CD14-positive monocyte (primary cell): ENCODE measurements around the gene SUPT4H1. TPM values are rescaled to one million over a fixed set of nuclear protein-coding genes. Genes with fewer than 3 reads are reported as not detected.

Experiments used
- DNase-seq, 3 donors: peaks; one replicate each; pipeline ENCODE4 v3.0.0-alpha.2; 2011 to 2022
- H2AFZ ChIP-seq: 2 replicates; pipeline ENCODE4 v1.6.0; 2012; ENCODE audit warnings: mild to moderate bottlenecking, low read depth, low read length, inconsistent platforms; ENCODE audit not compliant: insufficient read depth, poor library complexity, severe bottlenecking
- H3K27ac ChIP-seq, 2 donors: 1 replicate in 1 of 2; 2 replicates in 1 of 2; pipeline ENCODE4 v1.5.1; 2012 to 2013; ENCODE audit warnings: low read length in 2 of 2, control low read depth in 1 of 2, inconsistent platforms in 1 of 2, low read depth in 1 of 2, mild to moderate bottlenecking in 1 of 2
- H3K27me3 ChIP-seq, 2 donors: one replicate each; pipeline versions ENCODE4 v1.6.0 to v1.6.1; 2011 to 2013; ENCODE audit warnings: low read length in 2 of 2; ENCODE audit not compliant: control insufficient read depth in 2 of 2, insufficient read depth in 2 of 2
- H3K36me3 ChIP-seq, 2 donors: replicated peaks in 1 of 2; 1 replicate in 1 of 2; 2 replicates in 1 of 2; pipeline versions ENCODE4 v1.5.1 to v1.6.1; 2012 to 2013; ENCODE audit warnings: low read length in 2 of 2, control low read depth in 1 of 2, inconsistent platforms in 1 of 2, mild to moderate bottlenecking in 1 of 2; ENCODE audit not compliant: insufficient read depth in 2 of 2, control insufficient read depth in 1 of 2
- H3K4me1 ChIP-seq, 2 donors: 1 replicate in 1 of 2; 2 replicates in 1 of 2; pipeline versions ENCODE4 v1.5.1 to v1.6.1; 2012 to 2013; ENCODE audit warnings: low read length in 2 of 2, control low read depth in 1 of 2, inconsistent platforms in 1 of 2, mild to moderate bottlenecking in 1 of 2, moderate library complexity in 1 of 2; ENCODE audit not compliant: insufficient read depth in 2 of 2, control insufficient read depth in 1 of 2
- H3K4me2 ChIP-seq: replicated peaks from 2 replicates; pipeline ENCODE3; 2012; ENCODE audit warnings: low read length, moderate library complexity, mild to moderate bottlenecking; ENCODE audit not compliant: poor library complexity, severe bottlenecking; ENCODE audit errors: extremely low read depth
- H3K4me3 ChIP-seq, 3 experiments: fragments of 200-600 bp in 1 of 3; sonication (generic) in 1 of 3; replicated peaks in 1 of 3; 1 replicate in 2 of 3; 2 replicates in 1 of 3; pipeline ENCODE4 v1.5.1; 2011 to 2013; ENCODE audit warnings: low read length in 3 of 3, mild to moderate bottlenecking in 3 of 3, control low read depth in 2 of 3, low read depth in 2 of 3, inconsistent platforms in 1 of 3, moderate library complexity in 1 of 3
- H3K79me2 ChIP-seq: 2 replicates; pipeline ENCODE4 v1.6.0; 2012; ENCODE audit warnings: mild to moderate bottlenecking, control low read depth, inconsistent platforms, low read length, moderate library complexity; ENCODE audit not compliant: insufficient read depth
- H3K9ac ChIP-seq: 2 replicates; pipeline ENCODE4 v1.6.0; 2017; ENCODE audit warnings: low read length, mild to moderate bottlenecking; ENCODE audit not compliant: insufficient read depth, poor library complexity, severe bottlenecking
- H3K9me3 ChIP-seq, 2 donors: replicated peaks in 1 of 2; 1 replicate in 1 of 2; 2 replicates in 1 of 2; pipeline versions ENCODE4 v1.5.1 to v1.6.1; 2012 to 2013; ENCODE audit warnings: low read length in 2 of 2, control low read depth in 1 of 2; ENCODE audit not compliant: control insufficient read depth in 1 of 2, insufficient read depth in 1 of 2
- H4K20me1 ChIP-seq: 2 replicates; pipeline ENCODE4 v1.6.0; 2012; ENCODE audit warnings: mild to moderate bottlenecking, low read length, control low read depth, moderate library complexity; ENCODE audit not compliant: insufficient read depth
- H3K27ac Mint-ChIP-seq, 7 donors: one replicate each; pipeline ENCODE4 v1.8.0; 2020; ENCODE audit warnings: mild to moderate bottlenecking in 7 of 7, mixed read lengths in 7 of 7, moderate library complexity in 6 of 7, inconsistent platforms in 2 of 7
- H3K27me3 Mint-ChIP-seq, 3 donors: one replicate each; pipeline ENCODE4 v1.8.0; 2021 to 2022; ENCODE audit warnings: low read depth in 3 of 3, mild to moderate bottlenecking in 3 of 3, mixed read lengths in 3 of 3, moderate library complexity in 3 of 3, inconsistent platforms in 1 of 3
- H3K36me3 Mint-ChIP-seq, 2 donors: one replicate each; pipeline ENCODE4 v1.8.0; 2020; ENCODE audit warnings: mixed read lengths in 2 of 2, inconsistent platforms in 1 of 2, mild to moderate bottlenecking in 1 of 2
- H3K4me1 Mint-ChIP-seq: one replicate; pipeline ENCODE4 v1.8.0; 2020; ENCODE audit warnings: mild to moderate bottlenecking, mixed read lengths
- H3K4me3 Mint-ChIP-seq, 2 donors: one replicate each; pipeline ENCODE4 v1.8.0; 2020; ENCODE audit warnings: mild to moderate bottlenecking in 2 of 2, mixed read lengths in 2 of 2, moderate library complexity in 1 of 2
- H3K9me3 Mint-ChIP-seq, 7 donors: one replicate each; pipeline ENCODE4 v1.8.0; 2020 to 2022; ENCODE audit warnings: mixed read lengths in 7 of 7, mild to moderate bottlenecking in 6 of 7, moderate library complexity in 6 of 7, inconsistent platforms in 2 of 7
- WGBS: methylation state at CpG from one replicate; pipeline ENCODE4 v1.1.5; 2013; ENCODE audit warnings: missing lambda C conversion rate; ENCODE audit not compliant: insufficient coverage; 5-methylcytosine and 5-hydroxymethylcytosine counted together
- intact Hi-C, 2 donors: fragments of 100-400 bp; cut with micrococcal nuclease; formaldehyde crosslinking; loops; one replicate each; pipeline versions ENCODE4 v1.15.0 to v1.15.1; 2023
- polyA plus RNA-seq, 3 donors: library from polyadenylated mRNA; depleted of rRNA in 1 of 3; unstranded in 2 of 3; stranded (reverse) in 1 of 3; fragments of 300-500 nt in 2 of 3; fragments of >200 nt in 1 of 3; fragmentation: Illumina TruSeq in 2 of 3; gene quantifications; 1 replicate in 2 of 3; 2 replicates in 1 of 3; pipeline ENCODE4 v1.2.3, GENCODE V29; 2012 to 2021
- TF ChIP-seq, protein P1 (sequence below): fragments of 200-600 bp; IDR thresholded peaks from one replicate; pipeline ENCODE4 v1.8.0; 2022; ENCODE audit warnings: antibody characterized with exemption, mild to moderate bottlenecking

Gene SUPT4H1
- polyA plus RNA-seq, 3 donors: 144 to 251 (median 241) TPM

DNA sequence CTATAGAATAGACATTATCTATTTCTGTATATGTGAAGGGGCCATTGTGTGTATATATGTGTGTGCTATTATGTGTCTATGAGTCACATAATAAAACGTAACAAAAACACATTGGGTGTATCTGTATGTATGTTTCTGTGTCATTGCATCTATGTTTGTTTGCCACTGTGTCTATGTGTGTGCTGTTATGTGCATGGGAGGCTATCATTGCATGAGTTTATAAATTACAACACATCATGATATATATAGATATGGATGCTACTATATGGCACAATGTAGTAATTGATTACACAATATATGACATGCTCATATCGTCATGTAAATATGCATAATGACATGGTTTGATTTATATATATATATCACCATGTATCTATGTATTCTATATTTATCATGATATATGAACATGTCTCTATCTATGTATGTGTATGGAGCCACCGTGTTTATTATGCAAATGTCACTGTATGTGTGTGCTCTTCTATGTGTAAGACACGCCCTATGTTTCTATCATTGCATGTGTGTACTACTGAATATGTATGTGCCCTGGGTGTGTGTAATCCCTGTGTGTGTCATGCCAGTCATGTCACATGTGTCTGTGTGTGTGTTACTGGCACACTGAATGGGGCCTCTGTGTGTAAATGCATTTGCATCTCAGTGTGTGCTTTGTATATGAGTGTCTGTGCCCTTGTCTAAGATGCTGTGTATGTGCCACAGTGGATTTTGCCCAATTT is 22.0 kb downstream of the SUPT4H1 start:
- intact Hi-C loops: loop anchor here (2.0 to 10.0 kb wide), 6 partner anchors 15 to 185 kb away; partner anchors contain the start of genes MTMR4 (in 1 of the 2) and SUPT4H1 (in 1 of the 2)
- Histone ChIP-seq H3K9me3 (peaks cover 0 to 5% of the 10 kb centered on the region in 2 donors), H3K4me3 (peak overlapping the region; percentile 72 to 100 (median 99)), H3K27ac (peak overlapping the region; percentile 98 to 100), H3K79me2 (peaks cover 76% of the 10 kb centered on the region), H4K20me1 (peaks cover 74% of the 10 kb centered on the region), H3K9ac (peak overlapping the region; percentile 98), H3K4me1 (peaks cover 78 to 80% of the 10 kb centered on the region in 2 donors), H3K36me3 (peaks cover 9 to 18% of the 10 kb centered on the region in 2 donors), H3K27me3 (peaks cover 6 to 17% of the 10 kb centered on the region in 2 donors), H3K4me2 (peak overlapping the region; percentile 99), H2AFZ (no peak overlapping the region)
- Mint-ChIP-seq H3K4me3 (peak overlapping the region; percentile 99 to 100), H3K9me3 (peaks cover 0 to 9% (median 7%) of the 10 kb centered on the region in 7 donors), H3K36me3 (peaks cover 22% of the 10 kb centered on the region in 2 donors), H3K27ac (peak overlapping the region; percentile 98 to 100 (median 98)), H3K27me3 (peaks cover 20 to 29% (median 23%) of the 10 kb centered on the region in 3 donors), H3K4me1 (peaks cover 72% of the 10 kb centered on the region)
- peak; percentile 62 to 73 (median 70) for DNase-seq
- TF ChIP-seq, protein P1, sequence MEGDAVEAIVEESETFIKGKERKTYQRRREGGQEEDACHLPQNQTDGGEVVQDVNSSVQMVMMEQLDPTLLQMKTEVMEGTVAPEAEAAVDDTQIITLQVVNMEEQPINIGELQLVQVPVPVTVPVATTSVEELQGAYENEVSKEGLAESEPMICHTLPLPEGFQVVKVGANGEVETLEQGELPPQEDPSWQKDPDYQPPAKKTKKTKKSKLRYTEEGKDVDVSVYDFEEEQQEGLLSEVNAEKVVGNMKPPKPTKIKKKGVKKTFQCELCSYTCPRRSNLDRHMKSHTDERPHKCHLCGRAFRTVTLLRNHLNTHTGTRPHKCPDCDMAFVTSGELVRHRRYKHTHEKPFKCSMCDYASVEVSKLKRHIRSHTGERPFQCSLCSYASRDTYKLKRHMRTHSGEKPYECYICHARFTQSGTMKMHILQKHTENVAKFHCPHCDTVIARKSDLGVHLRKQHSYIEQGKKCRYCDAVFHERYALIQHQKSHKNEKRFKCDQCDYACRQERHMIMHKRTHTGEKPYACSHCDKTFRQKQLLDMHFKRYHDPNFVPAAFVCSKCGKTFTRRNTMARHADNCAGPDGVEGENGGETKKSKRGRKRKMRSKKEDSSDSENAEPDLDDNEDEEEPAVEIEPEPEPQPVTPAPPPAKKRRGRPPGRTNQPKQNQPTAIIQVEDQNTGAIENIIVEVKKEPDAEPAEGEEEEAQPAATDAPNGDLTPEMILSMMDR: no peak
- 0% methylated on average over 1 of the region's 4 CpGs for WGBS

- peaks cover 0 to 6% of the 10 kb centered on the region in 2 donors for H3K9me3 ChIP-seq
- H3K36me3 ChIP-seq: peaks cover 9 to 18% of the 10 kb centered on the region in 2 donors
- WGBS: 0% methylated on average over 9 of the region's 16 CpGs
- Mint-ChIP-seq H3K4me3 (peak overlapping the region; percentile 75 to 99), H3K9me3 (peaks cover 0 to 9% (median 7%) of the 10 kb centered on the region in 7 donors), H3K36me3 (peaks cover 22% of the 10 kb centered on the region in 2 donors), H3K27ac (peak overlapping the region; percentile 90 to 99 (median 98)), H3K27me3 (peaks cover 22 to 32% (median 29%) of the 10 kb centered on the region in 3 donors), H3K4me1 (peaks cover 67% of the 10 kb centered on the region)
- H3K27ac ChIP-seq: peak overlapping the region; percentile 88 to 100
- DNase-seq: peak; percentile 95 to 98 (median 97)
- H3K79me2 ChIP-seq: peaks cover 72% of the 10 kb centered on the region
- intact Hi-C loops: loop anchor here in 1 of 2 donors (2.0 to 5.0 kb wide), 3 partner anchors 33 to 52 kb away; no protein-coding TSS in a partner anchor
- peaks cover 8 to 23% of the 10 kb centered on the region in 2 donors for H3K27me3 ChIP-seq
- peaks cover 76 to 80% of the 10 kb centered on the region in 2 donors for H3K4me1 ChIP-seq
- H3K4me3 ChIP-seq: peak overlapping the region; percentile 72 to 100 (median 99)
- peak overlapping the region; percentile 98 for H3K9ac ChIP-seq
- peaks cover 74% of the 10 kb centered on the region for H4K20me1 ChIP-seq
- no peak overlapping the region for H2AFZ ChIP-seq
- H3K4me2 ChIP-seq: peak overlapping the region; percentile 99
- TF ChIP-seq, protein P1: peak; percentile 77
These were observed 22.8 kb downstream of the SUPT4H1 start for GRCh38 chr17:58329035-58329809.
